Fibroblast of lung (primary cell): ENCODE results near the gene CNNM1.

ENCODE experiments used
- CTCF ChIP-seq, 2 donors: IDR thresholded peaks in 1 of 2; conservative IDR thresholded peaks in 1 of 2; 1 replicate in 1 of 2; 2 replicates in 1 of 2; pipeline ENCODE4 v1.5.1; 2011 to 2012; ENCODE audit warnings: low read length in 2 of 2, control low read depth in 1 of 2, inconsistent platforms in 1 of 2, low read depth in 1 of 2, mild to moderate bottlenecking in 1 of 2
- EZH2 ChIP-seq: IDR thresholded peaks from 2 replicates; pipeline ENCODE4 v1.5.1; 2012; ENCODE audit warnings: low read length, control low read depth, mild to moderate bottlenecking; ENCODE audit errors: missing control alignments

GRCh38 chr10:99330347-99330924 lies 1.3 kb downstream of the CNNM1 start:
- no peak for TF ChIP-seq CTCF (conservative IDR thresholded peaks at IDR 0.05 in 1 of 2, IDR thresholded peaks at IDR 0.05 in 1 of 2; ENCODE audit: low read depth in 1 of 2, low read length in 2 of 2)
- TF ChIP-seq EZH2, result peak; percentile 51
